Activated naive CD4-positive, alpha-beta T cell treated with anti-CD3 and anti-CD28 coated beads for 36 hours (primary cell): ENCODE data around the gene DEDD2. TPM values are rescaled to one million over a fixed set of nuclear protein-coding genes. Genes with fewer than 3 reads are reported as not detected.

Experiments
- CTCF ChIA-PET: fragments of 350-600 bp; sonication (Branson Sonifier 250); formaldehyde crosslinking; loops from one replicate; lab custom pipeline; 2021; ENCODE audit warnings: antibody characterized with exemption; lab: Charles Lee
- DNase-seq: peaks from one replicate; pipeline ENCODE4 v3.0.0-alpha.2; 2020
- H3K27ac Mint-ChIP-seq: one replicate; pipeline ENCODE4 v1.8.0; 2021; ENCODE audit warnings: mild to moderate bottlenecking, mixed read lengths
- H3K27me3 Mint-ChIP-seq: one replicate; pipeline ENCODE4 v1.8.0; 2021; ENCODE audit warnings: low read depth, mixed read lengths
- H3K36me3 Mint-ChIP-seq: one replicate; pipeline ENCODE4 v1.8.0; 2021; ENCODE audit warnings: low read depth, mixed read lengths
- H3K4me1 Mint-ChIP-seq: one replicate; pipeline ENCODE4 v1.8.0; 2021; ENCODE audit warnings: low read depth, mixed read lengths
- H3K4me3 Mint-ChIP-seq: one replicate; pipeline ENCODE4 v1.8.0; 2021; ENCODE audit warnings: mild to moderate bottlenecking, moderate library complexity, mixed read lengths
- H3K9me3 Mint-ChIP-seq: one replicate; pipeline ENCODE4 v1.8.0; 2021; ENCODE audit warnings: mixed read lengths
- intact Hi-C: fragments of 100-400 bp; cut with micrococcal nuclease; formaldehyde crosslinking; loops from one replicate; pipeline ENCODE4 v1.15.1; 2023
- total RNA-seq, 2 experiments: library from RNA; stranded (reverse); gene quantifications; one replicate each; pipeline ENCODE4 v1.2.3, GENCODE V29; 2021

Gene DEDD2
- total RNA-seq, 2 experiments from 2014 or later = 24.8 to 26.0 TPM

- intact Hi-C loops = loop anchor here (1.0 to 10.0 kb wide), 9 partner anchors 18 to 332 kb away; partner anchors contain the start of genes ARHGEF1, ERF, PAFAH1B3 and PRR19
- peaks cover 68% of the 10 kb centered on the region for H3K4me1 Mint-ChIP-seq
- no peaks in the 10 kb centered on the region for H3K27me3 Mint-ChIP-seq
- no peaks in the 10 kb centered on the region for H3K9me3 Mint-ChIP-seq
- peak overlapping the region; percentile 94 for H3K27ac Mint-ChIP-seq
- CTCF ChIA-PET = interaction anchor here (1.0 to 1.7 kb wide), 5 partner anchors 9 to 65 kb away, joined by 3 to 4 read pairs (median 3); no protein-coding TSS in a partner anchor
- peak overlapping the region; percentile 96 for H3K4me3 Mint-ChIP-seq
- DNase-seq = peak; percentile 44
- peaks cover 29% of the 10 kb centered on the region for H3K36me3 Mint-ChIP-seq
These were observed 591 bp downstream of the DEDD2 start for GRCh38 chr19:42216653-42217519.

GRCh38 chr19:42214810-42215485 lies 2.5 kb downstream of the DEDD2 start:
- H3K27ac Mint-ChIP-seq = peak overlapping the region; percentile 68
- no peak overlapping the region for H3K4me3 Mint-ChIP-seq
- no peaks in the 10 kb centered on the region for H3K27me3 Mint-ChIP-seq
- peaks cover 30% of the 10 kb centered on the region for H3K36me3 Mint-ChIP-seq
- CTCF ChIA-PET = interaction anchor here (0.6 to 1.3 kb wide), 3 partner anchors 83 to 106 kb away, joined by 3 read pairs; no protein-coding TSS in a partner anchor
- intact Hi-C loops = loop anchor here (5.0 to 10.0 kb wide), 2 partner anchors 258 to 330 kb away; partner anchors contain the start of genes ARHGEF1 and RABAC1
- peaks cover 63% of the 10 kb centered on the region for H3K4me1 Mint-ChIP-seq
- no peak for DNase-seq
- no peaks in the 10 kb centered on the region for H3K9me3 Mint-ChIP-seq

GRCh38 chr19:42212886-42213285 lies 4.6 kb downstream of the DEDD2 start:
- H3K27ac Mint-ChIP-seq = peak overlapping the region; percentile 71
- intact Hi-C loops = loop anchor here (10.0 kb wide), 1 partner anchor 328 kb away; the partner anchor contains the start of gene ARHGEF1
- H3K36me3 Mint-ChIP-seq = peaks cover 46% of the 10 kb centered on the region
- no peak overlapping the region for H3K4me3 Mint-ChIP-seq
- H3K9me3 Mint-ChIP-seq = no peaks in the 10 kb centered on the region
- no peaks in the 10 kb centered on the region for H3K27me3 Mint-ChIP-seq
- DNase-seq = no peak
- CTCF ChIA-PET = no interaction called here
- peaks cover 53% of the 10 kb centered on the region for H3K4me1 Mint-ChIP-seq

- Mint-ChIP-seq H3K27me3 (no peaks in the 10 kb centered on the region), H3K9me3 (no peaks in the 10 kb centered on the region), H3K4me3 (no peak overlapping the region), H3K36me3 (peaks cover 40% of the 10 kb centered on the region), H3K4me1 (peaks cover 56% of the 10 kb centered on the region), H3K27ac (peak overlapping the region; percentile 38)
- CTCF ChIA-PET = no interaction called here
- DNase-seq = no peak
- intact Hi-C loops = no loop called here
These were observed 8.9 kb downstream of the DEDD2 start for GRCh38 chr19:42208612-42209011.

- Mint-ChIP-seq H3K9me3 (no peaks in the 10 kb centered on the region), H3K4me1 (peaks cover 55% of the 10 kb centered on the region), H3K27me3 (no peaks in the 10 kb centered on the region), H3K36me3 (peaks cover 37% of the 10 kb centered on the region), H3K4me3 (no peak overlapping the region), H3K27ac (peak overlapping the region; percentile 60)
- peak; percentile 40 for DNase-seq
- intact Hi-C loops = no loop called here
- CTCF ChIA-PET = interaction anchor here (1.0 to 1.2 kb wide), 2 partner anchors 9 to 23 kb away, joined by 3 read pairs; partner anchors contain the start of gene DEDD2
These were observed 9.7 kb downstream of the DEDD2 start for GRCh38 chr19:42207767-42208271.

- peaks cover 39% of the 10 kb centered on the region for H3K36me3 Mint-ChIP-seq
- no peaks in the 10 kb centered on the region for H3K9me3 Mint-ChIP-seq
- H3K27ac Mint-ChIP-seq = peak overlapping the region; percentile 60
- no peak overlapping the region for H3K4me3 Mint-ChIP-seq
- peaks cover 59% of the 10 kb centered on the region for H3K4me1 Mint-ChIP-seq
- intact Hi-C loops = no loop called here
- CTCF ChIA-PET = interaction anchor here (0.7 to 1.2 kb wide), 3 partner anchors 10 to 110 kb away, joined by 3 to 4 read pairs (median 3); partner anchors contain the start of gene DEDD2
- no peaks in the 10 kb centered on the region for H3K27me3 Mint-ChIP-seq
- DNase-seq = no peak
These were observed 10.4 kb downstream of the DEDD2 start for GRCh38 chr19:42206871-42207755.

- no peak overlapping the region for H3K4me3 Mint-ChIP-seq
- peaks cover 42% of the 10 kb centered on the region for H3K36me3 Mint-ChIP-seq
- no peaks in the 10 kb centered on the region for H3K9me3 Mint-ChIP-seq
- CTCF ChIA-PET = interaction anchor here (0.5 to 1.1 kb wide), 2 partner anchors 20 to 76 kb away, joined by 3 read pairs; no protein-coding TSS in a partner anchor
- peak overlapping the region; percentile 65 for H3K27ac Mint-ChIP-seq
- peaks cover 81% of the 10 kb centered on the region for H3K4me1 Mint-ChIP-seq
- intact Hi-C loops = no loop called here
- H3K27me3 Mint-ChIP-seq = no peaks in the 10 kb centered on the region
- DNase-seq = no peak
These were observed 12.8 kb downstream of the DEDD2 start for GRCh38 chr19:42204664-42205063.

- H3K9me3 Mint-ChIP-seq = no peaks in the 10 kb centered on the region
- CTCF ChIA-PET = interaction anchor here (0.8 kb wide), 1 partner anchor 18 kb away, joined by 3 read pairs; no protein-coding TSS in a partner anchor
- no peaks in the 10 kb centered on the region for H3K27me3 Mint-ChIP-seq
- DNase-seq = no peak
- no peak overlapping the region for H3K4me3 Mint-ChIP-seq
- intact Hi-C loops = no loop called here
- peaks cover 90% of the 10 kb centered on the region for H3K4me1 Mint-ChIP-seq
- peak overlapping the region; percentile 65 for H3K27ac Mint-ChIP-seq
- peaks cover 41% of the 10 kb centered on the region for H3K36me3 Mint-ChIP-seq
These were observed 13.8 kb downstream of the DEDD2 start for GRCh38 chr19:42203700-42204099.

GRCh38 chr19:42202290-42202880 lies 15.1 kb downstream of the DEDD2 start:
- intact Hi-C loops = no loop called here
- Mint-ChIP-seq H3K27ac (peak overlapping the region; percentile 96), H3K27me3 (no peaks in the 10 kb centered on the region), H3K9me3 (no peaks in the 10 kb centered on the region), H3K36me3 (peaks cover 37% of the 10 kb centered on the region), H3K4me1 (peaks cover 84% of the 10 kb centered on the region), H3K4me3 (peak overlapping the region; percentile 10)
- no peak for DNase-seq
- CTCF ChIA-PET = interaction anchor here (0.5 to 1.4 kb wide), 5 partner anchors 13 to 94 kb away, joined by 3 to 7 read pairs (median 4); partner anchors contain the start of gene DEDD2

- Mint-ChIP-seq H3K27me3 (no peaks in the 10 kb centered on the region), H3K4me1 (peaks cover 85% of the 10 kb centered on the region), H3K27ac (peak overlapping the region; percentile 96), H3K9me3 (no peaks in the 10 kb centered on the region), H3K4me3 (peak overlapping the region; percentile 68), H3K36me3 (peaks cover 40% of the 10 kb centered on the region)
- intact Hi-C loops = loop anchor here (2.0 kb wide), 1 partner anchor 81 kb away; no protein-coding TSS in a partner anchor
- CTCF ChIA-PET = interaction anchor here (0.7 to 1.4 kb wide), 5 partner anchors 12 to 168 kb away, joined by 3 to 5 read pairs (median 4); partner anchors contain the start of gene DEDD2
- peak; percentile 84 for DNase-seq
These were observed 15.8 kb downstream of the DEDD2 start for GRCh38 chr19:42201489-42202289.
